Esophagus muscularis mucosa (tissue), 4 donors: Measurements from ENCODE around the gene A4GALT. TPM values are rescaled to one million over a fixed set of nuclear protein-coding genes. Genes with fewer than 3 reads are reported as not detected.

Experiments used
- DNase-seq: peaks from one replicate; pipeline ENCODE4 v3.0.0-alpha.2; 2017; ENCODE audit errors: extremely low spot score
- H3K27ac ChIP-seq, 4 donors: fragments of 200-600 bp; sonication (generic); replicated peaks in 1 of 4; 1 replicate in 3 of 4; 2 replicates in 1 of 4; pipeline ENCODE4 v1.5.1; 2016 to 2019; ENCODE audit warnings: mild to moderate bottlenecking in 1 of 4
- H3K27me3 ChIP-seq, 4 donors: fragments of 200-600 bp; sonication (generic); one replicate each; pipeline versions ENCODE4 v1.5.1 to v1.6.0; 2016 to 2019
- H3K36me3 ChIP-seq, 4 donors: fragments of 200-600 bp; sonication (generic); one replicate each; pipeline ENCODE4 v1.5.1; 2016 to 2019
- H3K4me1 ChIP-seq, 4 donors: fragments of 200-600 bp; sonication (generic); one replicate each; pipeline ENCODE4 v1.5.1; 2016 to 2019
- H3K4me3 ChIP-seq, 4 donors: fragments of 200-600 bp; sonication (generic); 1 replicate in 2 of 4; 2 replicates in 2 of 4; pipeline ENCODE4 v1.5.1; 2016 to 2019; ENCODE audit warnings: mild to moderate bottlenecking in 4 of 4, moderate library complexity in 1 of 4
- H3K9me3 ChIP-seq, 4 donors: fragments of 200-600 bp; sonication (generic); 1 replicate in 3 of 4; 2 replicates in 1 of 4; pipeline ENCODE4 v1.5.1; 2016 to 2019
- EP300 ChIP-seq: sonication (generic); formaldehyde crosslinking; IDR thresholded peaks from one replicate; pipeline ENCODE4 v1.6.1; 2017; ENCODE audit warnings: antibody characterized with exemption
- POLR2A ChIP-seq: fragments of 450-650 bp; IDR thresholded peaks from one replicate; pipeline ENCODE4 v1.6.1; 2017; ENCODE audit warnings: antibody characterized with exemption, moderate library complexity, mild to moderate bottlenecking, low read depth
- POLR2AphosphoS5 ChIP-seq, 2 donors: sonication (generic); formaldehyde crosslinking; IDR thresholded peaks; one replicate each; pipeline ENCODE4 v1.6.1; 2017; ENCODE audit warnings: antibody characterized with exemption in 2 of 2
- WGBS: methylation state at CpG from one replicate; pipeline ENCODE4 v1.1.5; 2018; 5-methylcytosine and 5-hydroxymethylcytosine counted together
- intact Hi-C: fragments of 100-400 bp; cut with DNase I; formaldehyde crosslinking; loops from one replicate; pipeline ENCODE4 v1.15.1; 2023
- total RNA-seq, 4 donors: library from RNA; depleted of rRNA; stranded (reverse); fragments of >200 nt; gene quantifications; one replicate each; pipeline versions ENCODE4 v1.1.0 to v1.2.1, GENCODE V29; 2016
- TF ChIP-seq, protein P1 (sequence below), 3 experiments: fragments of 200-600 bp in 2 of 3; fragments of 450-650 bp in 1 of 3; sonication (generic) in 2 of 3; IDR thresholded peaks; one replicate each; pipeline ENCODE4 v1.5.1; 2017 to 2019; ENCODE audit warnings: antibody characterized with exemption in 3 of 3, mild to moderate bottlenecking in 2 of 3, moderate library complexity in 1 of 3

The A4GALT gene
- total RNA-seq, 4 donors from 2014 or later: 77.7 to 81.8 (median 79.1) TPM

GRCh38 chr22:42656578-42656977 is 64.1 kb downstream of the A4GALT start:
- H3K36me3 ChIP-seq: no peaks in the 10 kb centered on the region
- no peak overlapping the region for H3K27ac ChIP-seq
- DNase-seq: no peak
- H3K9me3 ChIP-seq: no peaks in the 10 kb centered on the region
- no peaks in the 10 kb centered on the region for H3K27me3 ChIP-seq
- peaks cover under 1 to 3% (median 2%) of the 10 kb centered on the region in 4 donors for H3K4me1 ChIP-seq
- intact Hi-C loops: no loop called here
- TF ChIP-seq EP300 (no peak), POLR2AphosphoS5 (IDR thresholded peaks at IDR 0.05) (no peak), POLR2A (no peak)
- TF ChIP-seq, protein P1, sequence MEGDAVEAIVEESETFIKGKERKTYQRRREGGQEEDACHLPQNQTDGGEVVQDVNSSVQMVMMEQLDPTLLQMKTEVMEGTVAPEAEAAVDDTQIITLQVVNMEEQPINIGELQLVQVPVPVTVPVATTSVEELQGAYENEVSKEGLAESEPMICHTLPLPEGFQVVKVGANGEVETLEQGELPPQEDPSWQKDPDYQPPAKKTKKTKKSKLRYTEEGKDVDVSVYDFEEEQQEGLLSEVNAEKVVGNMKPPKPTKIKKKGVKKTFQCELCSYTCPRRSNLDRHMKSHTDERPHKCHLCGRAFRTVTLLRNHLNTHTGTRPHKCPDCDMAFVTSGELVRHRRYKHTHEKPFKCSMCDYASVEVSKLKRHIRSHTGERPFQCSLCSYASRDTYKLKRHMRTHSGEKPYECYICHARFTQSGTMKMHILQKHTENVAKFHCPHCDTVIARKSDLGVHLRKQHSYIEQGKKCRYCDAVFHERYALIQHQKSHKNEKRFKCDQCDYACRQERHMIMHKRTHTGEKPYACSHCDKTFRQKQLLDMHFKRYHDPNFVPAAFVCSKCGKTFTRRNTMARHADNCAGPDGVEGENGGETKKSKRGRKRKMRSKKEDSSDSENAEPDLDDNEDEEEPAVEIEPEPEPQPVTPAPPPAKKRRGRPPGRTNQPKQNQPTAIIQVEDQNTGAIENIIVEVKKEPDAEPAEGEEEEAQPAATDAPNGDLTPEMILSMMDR (IDR thresholded peaks at IDR 0.05): no peak
- WGBS: 95% methylated on average over 8 of the region's 8 CpGs
- H3K4me3 ChIP-seq: no peak overlapping the region

DNA sequence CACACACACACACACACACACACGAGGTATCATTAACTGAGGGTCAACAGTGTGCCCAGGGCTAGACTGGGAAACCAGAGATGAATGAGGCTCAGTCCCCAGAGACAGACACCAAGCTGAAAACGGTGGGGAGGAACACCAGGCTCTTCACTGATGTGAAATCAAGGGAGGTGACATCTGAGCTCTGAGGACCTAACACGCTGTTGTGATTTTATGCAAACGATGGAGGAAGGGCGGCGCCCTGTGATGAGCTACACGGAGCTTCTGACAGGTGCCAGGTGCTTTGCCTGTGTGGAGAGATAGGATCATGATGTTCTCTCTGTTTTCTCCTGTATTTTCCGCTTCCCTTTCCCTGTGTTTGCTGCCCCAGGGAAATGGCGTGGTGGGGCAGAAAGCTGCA is 65.0 kb downstream of the A4GALT start:
- Histone ChIP-seq H3K27ac (no peak overlapping the region), H3K9me3 (no peaks in the 10 kb centered on the region), H3K4me1 (no peaks in the 10 kb centered on the region), H3K4me3 (no peak overlapping the region), H3K27me3 (no peaks in the 10 kb centered on the region), H3K36me3 (no peaks in the 10 kb centered on the region)
- no peak for TF ChIP-seq EP300
- TF ChIP-seq POLR2A: no peak
- TF ChIP-seq, protein P1 (IDR thresholded peaks at IDR 0.05): no peak
- TF ChIP-seq POLR2AphosphoS5 (IDR thresholded peaks at IDR 0.05): no peak
- DNase-seq: no peak
- WGBS: 80% methylated on average over 9 of the region's 9 CpGs
- intact Hi-C loops: no loop called here

DNA sequence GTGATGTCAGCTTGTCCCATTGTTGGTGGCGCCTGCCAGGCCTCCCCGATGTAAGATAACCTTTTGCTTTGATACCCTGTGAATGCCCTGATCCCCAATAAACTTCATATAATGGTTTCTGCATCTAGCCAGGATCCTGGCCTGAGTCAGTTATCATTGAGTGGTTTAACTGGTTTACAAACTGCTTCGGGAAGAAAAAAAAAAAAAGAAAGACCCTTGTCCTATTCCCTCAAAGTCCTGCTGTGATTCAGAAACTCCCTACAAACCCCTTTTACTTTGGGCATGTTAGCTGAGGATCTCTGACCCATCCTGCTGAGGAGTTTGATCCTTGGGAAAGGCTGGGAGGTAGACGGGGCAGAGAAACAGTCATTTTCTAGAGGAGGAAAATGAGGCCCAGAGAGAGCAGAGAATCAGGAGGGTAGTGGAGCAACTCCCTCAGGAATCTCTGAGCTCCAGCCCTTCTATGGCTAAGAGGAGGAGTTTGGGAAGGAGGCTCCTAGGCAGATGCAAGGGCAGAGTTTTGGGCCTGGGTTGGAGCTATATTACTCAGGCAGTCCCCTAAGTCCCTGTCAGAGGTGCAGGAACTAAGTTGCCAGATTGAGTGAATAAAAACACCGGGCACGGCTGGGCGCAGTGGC is 66.1 kb downstream of the A4GALT start:
- 85% methylated on average over 7 of the region's 7 CpGs for WGBS
- intact Hi-C loops: no loop called here
- no peaks in the 10 kb centered on the region for H3K27me3 ChIP-seq
- TF ChIP-seq POLR2AphosphoS5 (IDR thresholded peaks at IDR 0.05): no peak
- TF ChIP-seq POLR2A: no peak
- TF ChIP-seq EP300: no peak
- TF ChIP-seq, protein P1 (IDR thresholded peaks at IDR 0.05): no peak
- no peaks in the 10 kb centered on the region for H3K36me3 ChIP-seq
- no peaks in the 10 kb centered on the region for H3K9me3 ChIP-seq
- H3K4me1 ChIP-seq: peaks cover 2 to 5% (median 3%) of the 10 kb centered on the region in 4 donors
- H3K27ac ChIP-seq: no peak overlapping the region
- no peak overlapping the region for H3K4me3 ChIP-seq
- no peak for DNase-seq

GRCh38 chr22:42653999-42654398 is 66.7 kb downstream of the A4GALT start:
- TF ChIP-seq POLR2A (no peak), POLR2AphosphoS5 (IDR thresholded peaks at IDR 0.05) (no peak), EP300 (no peak)
- TF ChIP-seq, protein P1 (IDR thresholded peaks at IDR 0.05): no peak
- no peak overlapping the region for H3K27ac ChIP-seq
- intact Hi-C loops: no loop called here
- no peaks in the 10 kb centered on the region for H3K9me3 ChIP-seq
- H3K27me3 ChIP-seq: no peaks in the 10 kb centered on the region
- whole genome bisulfite sequencing: 90% methylated on average over 4 of the region's 4 CpGs
- DNase-seq: no peak
- H3K4me3 ChIP-seq: no peak overlapping the region
- no peaks in the 10 kb centered on the region for H3K36me3 ChIP-seq
- peaks cover 4 to 7% (median 5%) of the 10 kb centered on the region in 4 donors for H3K4me1 ChIP-seq

DNA sequence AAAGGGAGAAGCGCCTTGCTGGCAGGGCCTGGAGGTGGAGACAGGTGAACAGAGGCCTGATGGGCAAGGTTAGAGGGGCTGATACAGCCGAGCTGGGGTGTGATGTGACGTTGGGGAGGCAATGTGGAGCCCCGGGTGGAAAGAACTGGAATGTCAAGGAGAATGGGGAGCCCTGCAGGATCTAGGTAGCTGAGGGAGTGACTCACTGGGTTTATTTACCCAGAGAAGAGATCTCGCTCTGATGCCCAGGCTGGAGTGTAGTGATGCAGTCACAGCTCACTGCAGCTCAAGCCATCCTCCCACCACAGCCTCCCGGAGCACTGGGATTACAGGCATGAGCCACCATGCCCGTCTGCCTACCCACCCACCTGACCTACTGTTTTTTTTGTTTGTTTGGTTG is 69.5 kb downstream of the A4GALT start:
- intact Hi-C loops: no loop called here
- peaks cover 28 to 32% (median 30%) of the 10 kb centered on the region in 4 donors for H3K4me1 ChIP-seq

More for the DNA sequence above, 69.5 kb downstream of the A4GALT start:
- no peak for TF ChIP-seq POLR2AphosphoS5 (IDR thresholded peaks at IDR 0.05)
- no peak for TF ChIP-seq POLR2A
- no peak for TF ChIP-seq EP300
- TF ChIP-seq, protein P1 (IDR thresholded peaks at IDR 0.05): no peak
- DNase-seq: no peak
- no peaks in the 10 kb centered on the region for H3K27me3 ChIP-seq
- no peaks in the 10 kb centered on the region for H3K36me3 ChIP-seq
- WGBS: 84% methylated on average over 7 of the region's 7 CpGs
- H3K27ac ChIP-seq: no peak overlapping the region
- no peak overlapping the region for H3K4me3 ChIP-seq
- H3K9me3 ChIP-seq: no peaks in the 10 kb centered on the region
